Measurements from ENCODE around the gene ICOS. TPM values are rescaled to one million over a fixed set of nuclear protein-coding genes. Genes with fewer than 3 reads are reported as not detected.
A peak's percentile ranks its signal among the peaks of the same experiment; 100 is the strongest.

The ICOS gene
- total RNA-seq: 143 and 150 TPM in 2 replicates

GRCh38 chr2:203936535-203936934, at the start of gene ICOS:
TSS of gene ICOS (plus strand) at chr2:203936763. CDS start at chr2:203936815, 52 bp downstream.
- DNase-seq (ENCODE audit: low spot score): peak; percentile 65
- peaks cover 63% of the 10 kb centered on the region for H3K4me1 Mint-ChIP-seq (ENCODE audit: low read depth)
- H3K27me3 Mint-ChIP-seq (ENCODE audit: insufficient read depth): no peaks in the 10 kb centered on the region
- H3K9me3 Mint-ChIP-seq: peaks cover 5% of the 10 kb centered on the region
- intact Hi-C loops (cut with micrococcal nuclease): loop anchor here (2.0 to 10.0 kb wide), 2 partner anchors 228 to 318 kb away; no protein-coding TSS in a partner anchor
- peak within 1 kb of the TSS; percentile 95 for H3K4me3 Mint-ChIP-seq
- peaks cover 43% of the 10 kb centered on the region for H3K36me3 Mint-ChIP-seq (ENCODE audit: low read depth)
- peak within 1 kb of the TSS; percentile 93 for H3K27ac Mint-ChIP-seq

GRCh38 chr2:203887677-203888076, 48.9 kb upstream of the ICOS start:
- Mint-ChIP-seq H3K27ac (peak overlapping the region; percentile 27), H3K9me3 (peaks cover 8% of the 10 kb centered on the region), H3K27me3 (ENCODE audit: insufficient read depth) (no peaks in the 10 kb centered on the region), H3K4me3 (no peak overlapping the region), H3K36me3 (ENCODE audit: low read depth) (peaks cover 5% of the 10 kb centered on the region), H3K4me1 (ENCODE audit: low read depth) (peaks cover 74% of the 10 kb centered on the region)
- no peak for DNase-seq (ENCODE audit: low spot score)
- intact Hi-C loops (cut with micrococcal nuclease): loop anchor here (1.0 kb wide), 1 partner anchor 34 kb away; no protein-coding TSS in a partner anchor

- H3K27me3 Mint-ChIP-seq (ENCODE audit: insufficient read depth): no peaks in the 10 kb centered on the region
- no peak for DNase-seq (ENCODE audit: low spot score)
- intact Hi-C loops (cut with micrococcal nuclease): no loop called here
- H3K9me3 Mint-ChIP-seq: peaks cover 8% of the 10 kb centered on the region
- H3K36me3 Mint-ChIP-seq (ENCODE audit: low read depth): peaks cover 5% of the 10 kb centered on the region
- H3K27ac Mint-ChIP-seq: peak overlapping the region; percentile 86
- H3K4me3 Mint-ChIP-seq: no peak overlapping the region
- H3K4me1 Mint-ChIP-seq (ENCODE audit: low read depth): peaks cover 88% of the 10 kb centered on the region
These were observed 47.0 kb upstream of the ICOS start for GRCh38 chr2:203889542-203889941.

- intact Hi-C loops (cut with micrococcal nuclease): loop anchor here (2.0 to 5.0 kb wide), 6 partner anchors 61 to 159 kb away; no protein-coding TSS in a partner anchor
- no peak for DNase-seq (ENCODE audit: low spot score)
- H3K4me1 Mint-ChIP-seq (ENCODE audit: low read depth): peaks cover 88% of the 10 kb centered on the region
- no peaks in the 10 kb centered on the region for H3K27me3 Mint-ChIP-seq (ENCODE audit: insufficient read depth)
- H3K36me3 Mint-ChIP-seq (ENCODE audit: low read depth): peaks cover 5% of the 10 kb centered on the region
- peaks cover 8% of the 10 kb centered on the region for H3K9me3 Mint-ChIP-seq
- peak overlapping the region; percentile 86 for H3K27ac Mint-ChIP-seq
- no peak overlapping the region for H3K4me3 Mint-ChIP-seq
These were observed 46.6 kb upstream of the ICOS start for GRCh38 chr2:203889944-203890343.

GRCh38 chr2:203890733-203891132, 45.8 kb upstream of the ICOS start:
- no peaks in the 10 kb centered on the region for H3K27me3 Mint-ChIP-seq (ENCODE audit: insufficient read depth)
- DNase-seq (ENCODE audit: low spot score): no peak
- H3K27ac Mint-ChIP-seq: peak overlapping the region; percentile 86
- peak overlapping the region; percentile 41 for H3K4me3 Mint-ChIP-seq
- H3K4me1 Mint-ChIP-seq (ENCODE audit: low read depth): peaks cover 81% of the 10 kb centered on the region
- peaks cover 5% of the 10 kb centered on the region for H3K36me3 Mint-ChIP-seq (ENCODE audit: low read depth)
- H3K9me3 Mint-ChIP-seq: peaks cover 8% of the 10 kb centered on the region
- intact Hi-C loops (cut with micrococcal nuclease): loop anchor here (1.0 to 5.0 kb wide), 12 partner anchors 19 to 311 kb away; no protein-coding TSS in a partner anchor

GRCh38 chr2:203891474-203891873, 45.1 kb upstream of the ICOS start:
- peaks cover 5% of the 10 kb centered on the region for H3K36me3 Mint-ChIP-seq (ENCODE audit: low read depth)
- H3K27ac Mint-ChIP-seq: peak overlapping the region; percentile 86
- peak; percentile 69 for DNase-seq (ENCODE audit: low spot score)
- H3K9me3 Mint-ChIP-seq: peaks cover 5% of the 10 kb centered on the region
- H3K4me1 Mint-ChIP-seq (ENCODE audit: low read depth): peaks cover 74% of the 10 kb centered on the region
- no peaks in the 10 kb centered on the region for H3K27me3 Mint-ChIP-seq (ENCODE audit: insufficient read depth)
- intact Hi-C loops (cut with micrococcal nuclease): loop anchor here (1.0 to 5.0 kb wide), 12 partner anchors 19 to 312 kb away; no protein-coding TSS in a partner anchor
- no peak overlapping the region for H3K4me3 Mint-ChIP-seq

GRCh38 chr2:203892207-203892606, 44.4 kb upstream of the ICOS start:
- intact Hi-C loops (cut with micrococcal nuclease): loop anchor here (5.0 kb wide), 1 partner anchor 90 kb away; no protein-coding TSS in a partner anchor
- Mint-ChIP-seq H3K36me3 (ENCODE audit: low read depth) (peaks cover 5% of the 10 kb centered on the region), H3K4me1 (ENCODE audit: low read depth) (peaks cover 73% of the 10 kb centered on the region), H3K4me3 (no peak overlapping the region), H3K27me3 (ENCODE audit: insufficient read depth) (no peaks in the 10 kb centered on the region), H3K9me3 (peaks cover 5% of the 10 kb centered on the region), H3K27ac (peak overlapping the region; percentile 86)
- no peak for DNase-seq (ENCODE audit: low spot score)

- intact Hi-C loops (cut with micrococcal nuclease): loop anchor here (5.0 kb wide), 1 partner anchor 91 kb away; no protein-coding TSS in a partner anchor
- no peaks in the 10 kb centered on the region for H3K27me3 Mint-ChIP-seq (ENCODE audit: insufficient read depth)
These were observed 43.2 kb upstream of the ICOS start for GRCh38 chr2:203893401-203893800.

GRCh38 chr2:203893840-203894239, 42.7 kb upstream of the ICOS start:
- intact Hi-C loops (cut with micrococcal nuclease): loop anchor here (1.0 to 5.0 kb wide), 3 partner anchors 8 to 92 kb away; no protein-coding TSS in a partner anchor
- peak overlapping the region; percentile 80 for H3K27ac Mint-ChIP-seq
- peak overlapping the region; percentile 31 for H3K4me3 Mint-ChIP-seq
- H3K4me1 Mint-ChIP-seq (ENCODE audit: low read depth): peaks cover 75% of the 10 kb centered on the region
- peaks cover 2% of the 10 kb centered on the region for H3K36me3 Mint-ChIP-seq (ENCODE audit: low read depth)
- H3K9me3 Mint-ChIP-seq: no peaks in the 10 kb centered on the region
- no peaks in the 10 kb centered on the region for H3K27me3 Mint-ChIP-seq (ENCODE audit: insufficient read depth)
- no peak for DNase-seq (ENCODE audit: low spot score)

More at GRCh38 chr2:203893401-203893800, 43.2 kb upstream of the ICOS start:
- peaks cover 73% of the 10 kb centered on the region for H3K4me1 Mint-ChIP-seq (ENCODE audit: low read depth)
- no peak overlapping the region for H3K4me3 Mint-ChIP-seq
- no peak for DNase-seq (ENCODE audit: low spot score)
- peak overlapping the region; percentile 89 for H3K27ac Mint-ChIP-seq
- peaks cover 2% of the 10 kb centered on the region for H3K9me3 Mint-ChIP-seq
- peaks cover 2% of the 10 kb centered on the region for H3K36me3 Mint-ChIP-seq (ENCODE audit: low read depth)

- Mint-ChIP-seq H3K27ac (peak overlapping the region; percentile 80), H3K36me3 (ENCODE audit: low read depth) (peaks cover 3% of the 10 kb centered on the region), H3K4me3 (peak overlapping the region; percentile 31), H3K4me1 (ENCODE audit: low read depth) (peaks cover 78% of the 10 kb centered on the region), H3K9me3 (peaks cover 2% of the 10 kb centered on the region), H3K27me3 (ENCODE audit: insufficient read depth) (no peaks in the 10 kb centered on the region)
- intact Hi-C loops (cut with micrococcal nuclease): loop anchor here (1.0 to 5.0 kb wide), 3 partner anchors 8 to 92 kb away; no protein-coding TSS in a partner anchor
- no peak for DNase-seq (ENCODE audit: low spot score)
These were observed 42.3 kb upstream of the ICOS start for GRCh38 chr2:203894262-203894661.

GRCh38 chr2:203897544-203897943, 39.0 kb upstream of the ICOS start:
- intact Hi-C loops (cut with micrococcal nuclease): no loop called here
- no peaks in the 10 kb centered on the region for H3K27me3 Mint-ChIP-seq (ENCODE audit: insufficient read depth)
- peaks cover 22% of the 10 kb centered on the region for H3K36me3 Mint-ChIP-seq (ENCODE audit: low read depth)
- peaks cover 28% of the 10 kb centered on the region for H3K9me3 Mint-ChIP-seq
- peaks cover 52% of the 10 kb centered on the region for H3K4me1 Mint-ChIP-seq (ENCODE audit: low read depth)
- no peak overlapping the region for H3K4me3 Mint-ChIP-seq
- H3K27ac Mint-ChIP-seq: no peak overlapping the region
- DNase-seq (ENCODE audit: low spot score): no peak

- no peaks in the 10 kb centered on the region for H3K27me3 Mint-ChIP-seq (ENCODE audit: insufficient read depth)
- no peak for DNase-seq (ENCODE audit: low spot score)
- H3K4me3 Mint-ChIP-seq: no peak overlapping the region
- H3K4me1 Mint-ChIP-seq (ENCODE audit: low read depth): peaks cover 46% of the 10 kb centered on the region
- intact Hi-C loops (cut with micrococcal nuclease): no loop called here
- H3K9me3 Mint-ChIP-seq: peaks cover 31% of the 10 kb centered on the region
- H3K27ac Mint-ChIP-seq: no peak overlapping the region
- peaks cover 22% of the 10 kb centered on the region for H3K36me3 Mint-ChIP-seq (ENCODE audit: low read depth)
These were observed 37.9 kb upstream of the ICOS start for GRCh38 chr2:203898657-203899056.

- no peak for DNase-seq (ENCODE audit: low spot score)
- intact Hi-C loops (cut with micrococcal nuclease): loop anchor here (10.0 kb wide), 1 partner anchor 665 kb away; the partner anchor contains the start of gene CYP20A1
- peaks cover 26% of the 10 kb centered on the region for H3K36me3 Mint-ChIP-seq (ENCODE audit: low read depth)
- H3K27ac Mint-ChIP-seq: no peak overlapping the region
- peaks cover 40% of the 10 kb centered on the region for H3K9me3 Mint-ChIP-seq
- no peak overlapping the region for H3K4me3 Mint-ChIP-seq
- H3K27me3 Mint-ChIP-seq (ENCODE audit: insufficient read depth): no peaks in the 10 kb centered on the region
- H3K4me1 Mint-ChIP-seq (ENCODE audit: low read depth): peaks cover 32% of the 10 kb centered on the region
These were observed 36.3 kb upstream of the ICOS start for GRCh38 chr2:203900253-203900652.
